Stimulated activated CD4-positive, alpha-beta T cell treated with anti-CD3 and anti-CD28 coated beads, Interleukin-2, amount 100 ng/mL, for 48 hours (primary cell): ENCODE data around the gene SACM1L.

ENCODE experiments used
- DNase-seq, 2 donors: peaks; one replicate each; pipeline ENCODE4 v3.0.0-alpha.2; 2020

The SACM1L gene, protein sequence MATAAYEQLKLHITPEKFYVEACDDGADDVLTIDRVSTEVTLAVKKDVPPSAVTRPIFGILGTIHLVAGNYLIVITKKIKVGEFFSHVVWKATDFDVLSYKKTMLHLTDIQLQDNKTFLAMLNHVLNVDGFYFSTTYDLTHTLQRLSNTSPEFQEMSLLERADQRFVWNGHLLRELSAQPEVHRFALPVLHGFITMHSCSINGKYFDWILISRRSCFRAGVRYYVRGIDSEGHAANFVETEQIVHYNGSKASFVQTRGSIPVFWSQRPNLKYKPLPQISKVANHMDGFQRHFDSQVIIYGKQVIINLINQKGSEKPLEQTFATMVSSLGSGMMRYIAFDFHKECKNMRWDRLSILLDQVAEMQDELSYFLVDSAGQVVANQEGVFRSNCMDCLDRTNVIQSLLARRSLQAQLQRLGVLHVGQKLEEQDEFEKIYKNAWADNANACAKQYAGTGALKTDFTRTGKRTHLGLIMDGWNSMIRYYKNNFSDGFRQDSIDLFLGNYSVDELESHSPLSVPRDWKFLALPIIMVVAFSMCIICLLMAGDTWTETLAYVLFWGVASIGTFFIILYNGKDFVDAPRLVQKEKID

DNA sequence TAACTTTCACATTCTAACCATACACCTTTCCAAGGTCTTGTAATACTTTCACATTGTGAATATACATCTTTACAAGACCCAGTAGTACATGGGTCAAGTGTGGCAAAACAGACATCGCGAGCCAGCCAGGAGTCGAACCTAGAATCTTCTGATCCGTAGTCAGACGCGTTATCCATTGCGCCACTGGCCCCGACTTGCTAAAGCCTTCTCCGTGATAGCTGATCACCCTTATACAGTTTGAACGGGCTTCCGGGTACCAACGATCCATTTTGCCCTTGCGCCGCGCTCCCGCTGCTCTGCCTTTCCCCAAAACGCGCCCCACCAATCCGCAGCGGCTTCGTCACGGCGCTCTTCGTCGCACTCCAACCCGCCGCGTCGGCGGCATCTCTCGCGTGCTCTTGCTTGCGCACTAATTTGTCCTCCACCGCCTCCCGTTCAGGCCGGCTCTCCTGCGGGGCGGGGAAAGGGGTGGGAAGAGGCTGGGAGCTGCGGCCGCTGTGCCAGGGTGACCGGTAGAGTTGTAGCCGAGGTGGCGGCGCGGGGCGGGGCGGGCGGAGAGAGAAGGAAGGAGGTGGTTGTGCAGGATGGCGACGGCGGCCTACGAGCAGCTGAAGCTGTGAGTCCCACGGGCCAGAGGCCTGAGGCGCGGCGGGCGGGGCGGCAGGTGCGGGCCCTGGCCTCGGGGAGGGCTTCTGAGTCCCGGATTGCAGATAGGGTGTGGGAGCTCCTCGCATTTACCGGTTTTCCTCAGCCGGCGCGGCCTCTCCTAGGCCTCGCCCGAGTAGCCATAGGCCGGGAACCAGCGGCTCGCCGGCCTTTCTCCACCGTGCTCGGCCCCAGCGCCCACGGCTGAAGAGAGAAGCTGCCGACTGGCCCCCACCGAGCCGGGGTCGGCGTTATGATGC, at the start of gene SACM1L:
Gene SACM1L, plus strand, starts transcription at position 515 of the 905 bp plus-strand sequence. Its CDS starts 70 bp downstream, at position 585.
- DNase-seq = peak; percentile 97 to 98

DNA sequence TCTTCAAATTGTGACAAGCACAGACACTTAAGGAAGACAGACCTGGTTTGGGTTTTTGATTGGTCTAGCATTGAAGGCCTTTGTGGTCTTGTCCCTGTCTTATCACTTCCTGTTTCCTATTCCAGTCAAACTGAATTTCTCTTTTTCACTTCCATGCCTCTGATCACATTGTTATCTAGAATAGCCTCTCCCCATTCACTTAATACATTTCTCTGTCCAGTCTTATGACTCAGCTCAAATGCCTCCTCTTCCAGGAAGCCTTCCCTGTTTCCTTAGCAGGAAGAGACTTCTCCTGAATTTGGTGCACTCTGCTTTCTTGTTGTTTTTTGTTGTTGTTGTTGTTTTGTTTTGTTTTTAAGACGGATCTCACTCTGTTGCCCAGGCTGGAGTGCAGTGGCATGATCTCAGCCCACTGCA, 49.1 kb upstream of the SACM1L start:
- DNase-seq = no peak

DNA sequence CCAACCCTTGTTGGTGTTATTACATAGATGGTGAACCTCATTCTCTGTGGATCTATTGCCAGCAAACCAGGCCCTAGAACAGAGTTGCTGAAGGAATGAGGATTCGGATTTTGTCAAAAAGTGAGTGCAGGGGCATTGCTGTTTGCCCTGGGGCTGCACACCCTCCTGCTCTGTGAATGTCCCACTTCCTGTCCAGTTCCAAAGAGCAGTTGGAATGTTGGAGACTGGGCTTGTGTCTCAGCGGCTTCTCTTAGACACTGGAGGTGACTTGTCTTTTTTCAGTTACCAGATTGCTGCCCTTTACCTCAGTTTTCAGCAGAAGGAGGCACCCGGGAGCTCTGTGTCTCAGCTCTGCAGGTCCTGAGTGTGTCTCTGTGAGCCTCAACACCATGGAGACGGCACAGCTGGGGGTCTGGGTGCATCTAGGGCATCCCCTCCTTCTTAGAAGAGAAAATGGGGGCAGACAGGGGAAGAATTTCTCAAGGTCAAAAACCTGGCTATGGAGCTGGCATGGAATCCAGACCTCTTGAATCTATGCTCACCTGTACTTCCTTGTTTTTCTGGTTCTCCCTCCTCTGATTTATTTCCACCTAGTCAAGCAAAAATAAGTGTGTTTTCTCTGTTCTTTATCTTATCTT, 48.4 kb upstream of the SACM1L start:
- no peak for DNase-seq

DNA sequence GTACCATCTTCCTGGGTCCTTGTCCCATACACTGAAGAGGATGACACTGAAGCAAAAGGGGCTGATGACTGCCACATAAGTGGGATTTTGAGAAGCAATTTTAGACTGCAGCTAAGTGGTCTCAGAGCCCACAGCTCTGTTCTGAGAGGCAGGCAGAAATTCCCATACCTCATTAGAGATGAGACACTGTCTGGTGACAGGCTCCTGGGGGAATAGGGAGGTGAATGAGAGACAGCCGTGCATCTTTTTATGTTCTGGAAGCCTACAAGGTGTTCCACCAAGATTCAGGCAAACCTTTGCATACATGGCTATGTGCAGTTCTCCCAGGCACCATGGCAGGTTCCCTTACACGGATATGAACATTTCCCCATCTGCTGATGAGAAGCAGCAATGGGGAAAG, 47.4 kb upstream of the SACM1L start:
- DNase-seq = no peak

DNA sequence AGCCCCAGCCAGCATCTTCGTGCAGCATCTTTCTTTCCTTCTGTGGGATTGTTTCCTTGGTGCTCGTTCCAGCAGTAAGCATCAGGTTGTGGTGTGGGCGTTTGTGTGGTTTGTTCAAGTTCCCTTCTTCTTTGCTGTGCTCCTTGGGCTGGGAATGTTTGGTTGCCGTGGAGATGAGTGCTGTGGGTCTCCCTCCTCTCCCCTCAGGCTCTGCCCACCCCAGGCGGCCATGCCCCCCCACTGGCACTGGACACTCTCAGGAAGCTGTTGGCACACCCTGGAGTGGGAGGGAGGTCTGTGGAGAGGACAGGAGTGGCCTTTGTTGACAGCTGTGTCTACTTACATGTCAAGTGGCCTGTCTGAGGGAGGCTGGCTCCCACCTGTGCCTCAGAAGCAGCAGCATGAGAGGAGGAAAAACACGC, 46.5 kb upstream of the SACM1L start:
- DNase-seq = no peak

DNA sequence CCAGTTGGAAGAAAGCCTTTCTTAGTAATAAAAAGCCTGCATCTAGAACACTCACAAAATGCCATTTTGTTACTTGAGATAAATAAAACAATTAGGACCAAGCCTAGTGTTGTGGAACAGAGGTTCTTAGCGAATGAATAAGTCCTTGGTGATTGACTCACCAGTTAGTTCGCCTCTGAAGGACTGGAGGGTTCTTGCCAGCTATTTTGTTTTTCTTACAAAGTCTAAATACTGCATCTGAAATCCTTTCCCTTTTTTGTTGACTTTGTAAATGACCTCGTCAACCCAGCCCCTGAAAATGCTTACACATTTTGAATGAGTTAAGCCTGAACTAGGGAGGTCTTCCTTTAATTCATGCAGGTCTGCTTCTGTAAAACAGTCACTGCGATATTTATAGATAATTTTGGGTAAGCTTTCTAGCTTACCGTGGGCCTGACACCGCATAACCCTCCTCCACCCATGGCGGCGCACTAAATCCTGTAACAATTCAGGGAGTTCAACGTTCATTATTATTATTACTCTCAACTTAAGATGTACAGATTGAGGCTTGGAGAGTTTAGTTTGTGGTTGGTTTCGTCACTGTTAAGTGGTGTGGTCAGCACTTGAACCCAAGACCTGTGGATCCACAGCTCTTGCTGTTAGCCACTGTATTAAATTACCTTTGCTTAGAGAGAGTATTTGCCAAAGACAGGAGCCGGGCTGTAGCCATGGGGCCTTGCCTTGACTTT, 45.0 kb upstream of the SACM1L start:
- DNase-seq = no peak

DNA sequence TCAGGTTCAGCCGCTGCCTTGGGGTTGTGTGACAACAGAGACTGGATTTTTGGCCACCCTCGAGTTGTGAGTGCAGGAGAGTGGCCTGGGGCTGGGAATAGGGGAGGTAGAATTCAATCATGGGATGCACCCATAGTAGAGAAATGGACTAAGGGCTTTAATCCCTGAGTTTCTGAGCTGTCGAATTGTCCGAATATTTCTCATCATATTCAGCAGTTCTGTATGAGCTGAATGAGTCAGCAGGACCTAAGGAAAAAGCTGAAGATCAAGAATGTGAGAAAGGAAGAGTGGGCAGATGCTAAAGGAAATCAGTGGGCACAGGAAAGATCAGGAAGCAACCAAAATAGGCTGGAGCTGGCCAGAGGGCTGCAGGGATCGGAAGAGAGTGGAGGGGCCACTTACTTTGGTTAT, 44.4 kb upstream of the SACM1L start:
- no peak for DNase-seq

DNA sequence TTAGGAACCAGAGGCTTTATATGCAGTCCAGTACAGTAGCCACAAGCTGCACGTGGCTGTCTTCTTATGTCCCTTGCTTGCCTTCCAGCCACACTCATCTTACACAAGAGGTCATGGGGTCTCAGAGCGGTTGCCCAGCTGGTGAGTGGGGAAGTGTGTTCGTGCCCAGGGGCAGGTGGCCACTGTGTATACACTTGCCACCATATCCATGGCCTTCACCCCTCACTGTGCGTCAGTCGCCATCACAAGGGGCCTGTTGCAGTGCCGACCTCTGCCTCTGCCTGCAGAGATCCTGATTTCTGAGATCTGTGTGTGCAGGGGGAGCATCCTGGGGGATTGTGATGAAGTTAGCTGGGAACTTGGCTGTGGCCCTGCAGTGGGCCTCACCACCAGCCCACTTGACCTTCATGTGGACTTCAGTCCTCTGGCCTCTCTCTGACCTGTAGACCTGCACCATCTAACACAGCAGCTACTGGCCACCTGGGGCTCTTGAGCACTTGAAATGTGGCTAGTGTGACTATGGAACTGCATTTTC, 43.1 kb upstream of the SACM1L start:
- DNase-seq = no peak

DNA sequence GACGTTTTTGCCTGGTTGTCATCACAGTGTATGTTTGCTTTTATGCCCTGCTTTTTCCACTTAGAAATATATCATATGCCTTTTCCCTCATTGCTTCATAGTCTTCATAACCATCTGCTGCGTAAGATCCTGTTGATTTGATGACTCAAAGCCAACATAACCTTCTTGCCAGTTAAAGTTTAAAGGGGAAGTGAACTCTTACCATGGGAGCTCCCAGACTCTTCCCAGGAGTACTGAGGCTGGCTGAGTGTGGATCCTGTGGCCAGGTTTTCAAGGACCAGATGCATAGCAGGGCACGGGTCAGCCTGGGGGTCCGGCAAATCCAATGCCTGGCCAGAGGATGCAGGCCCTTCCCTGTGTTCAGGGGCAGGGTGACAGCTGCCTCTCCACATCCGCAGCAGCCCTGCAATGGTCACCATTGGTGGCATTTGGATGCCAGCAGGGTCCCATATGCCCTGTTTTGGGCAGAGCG, 42.0 kb upstream of the SACM1L start:
- DNase-seq = no peak

DNA sequence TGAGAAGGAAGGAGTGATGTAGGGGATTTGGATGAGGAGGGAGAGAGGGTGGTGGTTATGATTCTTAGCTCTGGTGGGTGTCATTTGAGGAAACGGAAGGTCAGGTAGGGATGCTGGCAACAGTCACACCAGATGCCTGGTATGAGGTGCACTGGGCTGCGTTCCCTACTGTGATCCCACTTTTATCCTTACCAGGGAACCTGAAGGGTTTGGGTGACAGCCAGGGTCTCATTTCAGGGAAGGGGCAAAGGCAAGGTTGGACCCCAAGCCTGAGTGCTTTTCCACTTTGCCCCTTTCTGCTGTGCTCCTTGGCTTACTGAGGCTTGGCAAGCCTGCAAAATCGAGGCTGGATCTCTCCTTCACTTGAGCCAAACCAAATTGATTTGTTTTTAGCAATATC, 36.0 kb upstream of the SACM1L start:
- DNase-seq = no peak

DNA sequence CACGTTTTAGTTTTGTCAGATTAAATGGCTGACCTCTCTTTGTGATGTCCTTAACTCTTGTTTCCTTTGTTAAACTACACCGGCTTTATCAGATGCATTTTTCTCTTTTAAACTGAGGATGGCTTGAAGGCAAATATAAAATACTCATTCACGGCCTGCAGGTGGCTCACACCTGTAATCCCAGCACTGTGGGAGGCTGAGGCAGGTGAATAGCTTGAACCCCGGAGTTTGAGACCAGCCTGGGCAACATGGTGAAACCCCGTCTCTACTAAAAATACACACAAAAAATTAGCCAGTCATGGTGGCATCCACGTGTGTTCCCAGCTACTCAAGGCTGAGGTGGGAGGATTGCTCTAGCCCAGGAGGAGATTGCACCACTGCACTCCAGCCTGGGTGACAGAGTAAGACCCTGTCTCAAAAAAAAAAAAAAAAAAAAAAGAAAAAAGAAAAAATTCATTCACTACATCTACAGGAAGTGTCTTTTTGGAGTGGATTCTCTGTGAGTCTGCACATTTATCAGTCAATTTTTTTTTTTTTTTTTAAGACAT, 34.7 kb upstream of the SACM1L start:
- DNase-seq = no peak

DNA sequence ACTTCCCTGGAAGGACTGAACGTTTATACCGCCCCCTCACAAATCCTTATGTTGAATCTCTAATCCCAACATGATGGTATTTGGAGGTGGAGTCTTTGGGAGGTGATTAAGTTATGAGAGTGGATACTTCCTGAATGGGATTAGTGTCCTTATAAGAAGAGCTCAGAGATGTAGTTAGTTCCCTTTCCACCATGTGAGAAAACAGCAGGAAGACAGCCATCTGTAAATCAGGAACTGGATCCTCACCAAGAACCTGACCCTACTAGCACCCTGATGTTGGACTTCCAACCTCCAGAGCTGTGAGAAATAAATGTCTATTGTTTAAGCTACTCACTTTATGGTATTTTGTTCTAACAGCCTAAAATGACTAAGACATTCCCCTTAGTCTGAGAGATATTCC, 33.3 kb upstream of the SACM1L start:
- DNase-seq = no peak

DNA sequence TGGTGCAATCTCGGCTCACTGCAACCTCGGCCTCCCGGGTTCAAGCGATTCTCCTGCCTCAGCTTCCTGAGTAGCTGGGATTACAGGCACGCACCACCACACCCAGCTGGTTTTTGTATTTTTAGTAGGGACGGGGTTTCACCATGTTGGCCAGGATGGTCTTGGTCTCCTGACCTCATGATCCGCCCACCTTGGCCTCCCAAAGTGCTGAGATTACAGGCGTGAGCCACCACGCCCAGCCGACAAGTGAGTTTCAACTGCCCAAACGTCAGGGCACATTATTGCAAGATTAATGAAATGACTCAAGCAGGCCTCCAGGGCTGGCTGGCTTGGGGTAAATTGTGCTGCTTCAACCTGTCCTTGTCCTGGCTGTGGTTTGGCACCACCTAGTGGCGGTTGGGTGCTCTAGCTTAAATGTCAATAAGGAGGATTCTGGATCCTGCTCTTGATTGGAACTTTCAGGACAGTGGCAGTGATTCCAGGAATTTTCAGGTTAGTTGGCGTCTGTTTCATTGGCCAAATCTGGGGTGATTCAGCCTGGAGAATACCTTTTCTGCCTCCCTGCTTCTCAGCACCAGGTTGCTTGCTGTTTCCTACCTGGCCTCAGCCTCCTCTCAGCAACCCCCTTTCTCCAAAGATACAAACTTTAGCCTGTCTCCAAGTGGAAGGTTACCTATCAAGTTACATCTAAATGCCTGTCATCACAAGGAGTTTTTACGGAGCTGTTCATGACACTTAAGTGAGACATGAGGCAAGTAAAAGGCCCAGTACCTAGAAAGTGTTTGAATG, 32.4 kb upstream of the SACM1L start:
- peak; percentile 86 to 87 for DNase-seq

DNA sequence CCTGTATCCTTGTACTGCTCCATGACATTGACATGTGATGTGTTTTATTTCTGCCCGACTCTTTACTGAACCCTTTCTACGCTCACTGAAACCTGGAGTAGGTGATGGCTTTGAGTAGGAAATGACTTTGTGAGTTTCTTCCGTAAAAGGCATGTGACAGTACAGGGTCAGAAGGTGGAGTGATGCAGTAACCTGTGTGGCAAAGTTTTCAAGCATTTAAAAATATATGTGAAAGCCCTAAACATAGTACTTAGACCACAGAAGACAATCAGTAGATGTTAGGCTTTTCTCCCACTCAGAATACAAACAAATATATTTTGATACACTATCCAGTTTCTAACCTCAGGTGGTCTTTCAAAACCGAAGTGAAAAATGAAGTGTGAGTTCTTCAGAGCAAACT, 31.3 kb upstream of the SACM1L start:
- no peak for DNase-seq

DNA sequence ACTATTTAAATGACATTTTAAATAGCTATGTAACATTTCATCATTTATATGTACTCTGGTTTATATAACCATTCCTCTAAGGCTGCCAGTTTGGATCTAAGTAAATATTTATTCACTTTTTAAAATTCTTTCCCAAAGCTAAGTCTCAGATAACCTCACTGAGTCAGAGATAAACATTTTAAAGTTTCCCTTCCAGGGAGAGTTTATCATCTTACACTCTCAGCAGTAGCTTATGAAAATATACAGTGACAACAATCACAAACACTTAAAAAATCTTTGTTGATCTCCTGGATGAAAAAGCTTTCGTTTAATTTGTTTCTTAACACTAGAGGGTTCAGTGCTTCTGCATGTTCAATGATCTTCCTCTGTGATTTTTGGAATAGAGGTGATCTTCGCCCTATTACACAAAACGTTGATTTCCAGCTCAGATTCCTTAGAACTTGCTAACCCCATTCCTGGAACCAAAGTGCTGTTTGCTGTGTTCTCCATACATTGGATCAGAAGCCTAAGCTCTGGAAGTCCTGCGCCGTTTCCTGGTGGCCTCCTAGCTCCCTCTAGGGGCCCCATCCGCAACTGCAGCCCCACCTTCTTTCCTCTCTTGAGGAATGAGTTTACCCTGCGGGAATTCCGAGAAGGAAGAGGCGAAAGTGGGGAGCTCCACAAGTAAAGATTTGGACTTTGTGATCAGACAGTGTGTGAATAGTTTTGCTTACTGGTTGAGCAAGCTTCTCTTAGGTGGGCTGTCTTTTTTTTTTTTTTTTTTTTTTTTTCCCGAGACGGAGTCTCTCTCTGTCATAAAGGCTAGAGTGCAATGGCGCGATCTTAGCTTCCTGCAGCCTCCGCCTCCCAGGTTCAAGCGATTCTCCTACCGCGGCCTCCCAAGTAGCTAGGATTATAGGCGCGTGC, 29.3 kb upstream of the SACM1L start:
- peak; percentile 40 to 53 for DNase-seq

DNA sequence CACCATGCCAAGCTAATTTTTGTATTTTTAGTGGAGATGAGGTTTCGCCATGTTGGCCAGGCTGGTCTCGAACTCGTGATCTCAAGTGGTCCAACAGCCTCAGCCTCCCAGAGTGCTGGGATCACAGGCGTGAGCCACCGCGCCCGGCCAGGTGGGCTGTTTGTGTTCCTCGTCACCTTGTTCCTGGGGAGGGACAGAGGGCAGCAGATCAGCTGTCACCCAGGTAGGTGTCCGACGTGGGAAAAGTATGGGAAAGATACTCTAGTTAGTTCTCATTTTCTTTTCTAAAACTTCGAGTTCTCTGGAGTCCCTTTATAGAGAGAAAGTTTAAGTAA, 28.7 kb upstream of the SACM1L start:
- no peak for DNase-seq

DNA sequence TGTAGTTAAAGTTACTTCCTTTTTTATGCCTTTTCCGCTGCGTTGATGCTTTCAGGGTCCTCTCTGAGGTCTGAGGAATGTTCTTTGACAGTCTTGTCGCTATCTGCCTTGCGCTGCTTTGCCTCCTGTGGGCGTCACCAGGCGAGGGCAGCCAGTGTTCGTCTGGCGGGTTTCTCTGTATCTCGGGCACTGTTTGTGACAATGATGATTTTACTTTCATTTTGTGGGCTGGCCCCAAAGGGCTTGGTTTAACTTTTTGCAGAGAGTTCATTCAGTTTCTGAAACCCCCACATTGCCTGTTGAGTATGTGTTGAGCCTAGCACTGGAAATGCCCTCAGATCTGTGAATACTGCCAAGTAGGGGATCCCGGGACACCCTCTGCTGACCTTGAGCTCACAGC, 24.6 kb upstream of the SACM1L start:
- DNase-seq = peak; percentile 51 to 54

DNA sequence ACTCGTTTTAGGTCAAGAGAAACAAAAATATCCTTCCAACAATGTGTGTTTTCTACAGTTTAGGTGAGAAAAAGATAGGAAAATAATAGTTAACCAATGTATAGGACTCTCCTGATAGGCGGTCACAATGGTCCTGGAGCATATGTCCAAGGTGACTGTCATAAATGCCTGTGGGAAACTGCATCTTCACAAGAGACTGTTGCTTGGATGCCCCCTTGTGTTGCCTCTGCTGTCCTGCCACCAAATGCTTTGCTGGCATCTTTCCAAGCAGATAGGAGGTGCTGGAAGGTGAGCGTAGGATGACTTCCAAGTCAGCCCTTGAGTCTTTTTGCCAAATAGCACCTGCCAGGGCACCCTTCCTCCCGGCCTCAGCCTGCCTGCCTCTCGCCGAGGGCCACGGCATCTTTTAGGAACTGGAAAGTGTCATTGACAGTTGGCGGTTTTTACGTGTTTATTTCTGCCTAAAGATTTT, 24.1 kb upstream of the SACM1L start:
- peak; percentile 26 to 51 for DNase-seq

DNA sequence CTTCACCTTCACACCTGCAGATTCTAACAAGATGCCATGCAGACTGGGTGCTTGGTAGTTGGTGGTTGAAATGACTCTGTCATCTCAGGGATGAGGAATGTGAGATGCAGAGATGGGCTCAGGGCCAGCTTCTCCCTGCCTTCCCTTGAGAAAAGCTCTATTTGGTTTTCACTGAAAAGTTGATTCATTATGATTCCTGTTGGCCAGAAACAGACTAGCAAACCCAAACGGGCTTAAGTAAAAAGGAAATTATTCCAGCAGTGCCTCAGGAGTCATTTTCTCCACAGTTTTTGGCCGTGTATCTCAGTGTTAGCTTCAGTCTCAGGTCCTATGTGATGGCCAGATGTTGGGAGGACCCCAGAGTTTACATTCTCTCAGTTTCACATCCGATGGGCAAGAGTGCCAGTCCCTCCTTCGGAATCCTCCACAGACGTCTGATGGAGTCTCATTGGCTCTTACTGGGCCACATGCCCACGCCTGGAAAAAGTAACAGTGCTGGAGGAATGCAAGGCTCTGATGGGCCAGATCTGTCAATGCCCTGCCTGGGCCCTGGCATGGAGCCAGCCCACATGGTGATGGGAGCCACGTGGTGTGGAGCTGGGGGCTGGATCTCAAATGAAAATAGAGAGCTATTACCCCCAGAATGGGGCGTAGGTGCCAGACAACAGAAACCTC, 22.3 kb upstream of the SACM1L start:
- DNase-seq = no peak
